Activated CD4-positive, CD25-positive, alpha-beta regulatory T cell treated with anti-CD3 and anti-CD28 coated beads, Interleukin-2, amount 50 U/mL, for 16 hours (primary cell): Measurements from ENCODE around the gene CYP4F3.
"Not testable (repeated sequence)": the region's sequence is repeated elsewhere in the genome, so short reads cannot be mapped to it uniquely, and the experiment has no call there.

Experiments used
- DNase-seq: peaks from one replicate; pipeline ENCODE4 v3.0.0-alpha.2; 2020; ENCODE audit warnings: low read depth, low spot score

Gene CYP4F3

DNA sequence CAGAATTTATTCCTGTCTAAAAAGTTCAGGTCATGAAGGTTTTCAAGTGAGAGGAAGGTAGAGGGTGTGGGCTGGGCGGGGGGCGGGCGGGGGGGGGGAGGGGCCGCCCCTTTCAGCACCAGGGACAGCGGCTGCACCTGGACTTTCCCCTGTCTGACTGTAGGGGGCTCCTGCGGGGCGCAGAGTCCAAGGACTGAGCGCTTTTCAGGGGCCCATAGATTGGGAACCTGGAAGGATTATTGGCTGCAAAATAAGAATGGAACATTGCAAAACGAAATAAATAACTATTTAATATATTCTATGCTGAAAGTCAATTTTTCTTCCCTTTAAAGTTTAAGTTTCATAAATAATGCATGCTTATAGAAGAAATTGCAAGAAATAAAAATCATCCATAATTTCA lies 8.9 kb upstream of the CYP4F3 start:
- DNase-seq, result no peak

DNA sequence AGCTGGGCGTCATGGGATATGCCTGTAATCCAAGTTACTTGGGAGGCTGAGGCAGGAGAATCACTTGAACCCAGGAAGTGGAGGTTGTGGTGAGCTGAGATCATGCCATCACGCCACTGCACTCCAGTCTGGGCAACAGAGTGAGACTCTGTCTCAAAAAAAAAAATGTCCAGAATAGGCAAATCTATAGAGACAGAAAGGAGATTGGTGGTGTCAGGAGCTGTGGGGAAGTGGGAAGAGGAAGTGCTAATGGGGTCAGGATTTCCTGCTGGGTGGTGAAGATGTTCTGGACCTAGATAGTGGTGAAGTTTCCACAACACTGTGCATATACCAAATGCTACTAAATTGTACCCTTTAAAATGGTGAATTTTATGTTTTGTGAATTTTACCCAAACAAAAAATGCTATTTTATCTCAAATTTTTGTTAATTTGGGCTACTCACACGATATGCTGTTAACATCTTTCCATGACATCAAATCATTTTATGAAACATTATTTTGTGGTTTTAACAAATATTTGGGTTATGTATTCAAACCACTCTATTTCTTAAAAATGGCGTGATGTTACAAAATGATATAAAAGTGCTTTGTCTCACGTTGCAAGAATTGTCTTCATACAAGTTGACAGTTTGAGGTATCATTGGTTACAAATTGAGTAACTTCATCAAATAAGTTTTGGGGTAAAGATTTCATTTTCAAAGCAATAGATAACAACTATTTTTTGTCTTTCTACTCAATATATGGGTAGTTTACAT lies 7.4 kb upstream of the CYP4F3 start:
- DNase-seq, result no peak

DNA sequence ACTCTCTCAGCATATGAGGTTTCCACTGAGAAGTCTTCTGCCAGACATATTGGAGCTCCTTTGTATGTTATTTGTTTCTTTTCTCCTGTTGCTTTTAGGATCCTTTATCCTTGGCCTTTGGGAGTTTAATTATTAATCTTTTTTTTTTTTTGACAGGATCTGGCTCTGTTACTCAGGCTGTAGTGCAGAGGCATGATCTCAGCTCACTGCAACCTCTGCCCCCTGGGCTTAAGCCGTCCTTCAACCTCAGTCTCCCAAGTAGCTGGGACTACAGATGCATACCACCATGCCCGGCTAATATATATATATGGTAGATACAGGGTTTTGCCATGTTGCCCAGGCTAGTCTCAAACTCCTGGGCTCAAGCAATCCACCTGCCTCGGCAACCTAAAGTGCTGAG lies 6.6 kb upstream of the CYP4F3 start:
- DNase-seq, result no peak

GRCh38 chr19:15635016-15635805 lies 5.5 kb upstream of the CYP4F3 start:
- no peak for DNase-seq

- no peak for DNase-seq
Measured at GRCh38 chr19:15636026-15636425, 4.7 kb upstream of the CYP4F3 start.

- no peak for DNase-seq
Measured at GRCh38 chr19:15639596-15639995, 1.1 kb upstream of the CYP4F3 start.

GRCh38 chr19:15640904-15641597 lies 354 bp downstream of the CYP4F3 start:
- no peak for DNase-seq

DNA sequence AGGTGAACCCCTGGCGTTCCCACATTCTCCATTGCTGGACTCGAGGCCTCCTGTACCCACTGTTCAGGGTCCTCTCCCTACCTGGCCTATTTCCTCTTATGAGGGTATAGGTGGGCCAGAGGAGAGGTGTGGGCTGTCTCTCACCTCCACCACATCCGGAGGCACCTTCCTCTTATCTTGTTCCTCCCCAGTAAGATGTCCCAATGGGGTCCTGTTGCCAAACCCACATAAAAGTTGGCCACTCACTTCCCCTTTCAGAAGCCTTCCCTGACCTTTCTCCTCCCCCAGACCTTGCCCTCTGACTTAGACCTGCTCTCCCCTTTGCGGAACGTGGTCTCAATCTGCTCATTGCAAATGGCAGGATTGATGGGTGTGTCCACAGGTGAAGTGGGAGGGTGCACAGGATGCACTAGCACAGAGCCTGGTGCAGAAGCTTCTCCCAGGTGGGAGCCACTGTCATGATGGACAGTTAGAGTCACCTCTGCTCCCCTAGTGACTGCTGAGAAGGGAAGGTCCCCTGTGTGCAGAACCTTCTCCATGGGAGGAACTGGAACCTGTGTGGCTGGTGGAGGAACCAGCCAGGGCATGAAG lies 1.3 kb downstream of the CYP4F3 start:
- no peak for DNase-seq

GRCh38 chr19:15642807-15643206 lies 2.1 kb downstream of the CYP4F3 start:
- DNase-seq, result no peak

- no peak for DNase-seq
Measured at GRCh38 chr19:15643387-15643786, 2.7 kb downstream of the CYP4F3 start.

DNA sequence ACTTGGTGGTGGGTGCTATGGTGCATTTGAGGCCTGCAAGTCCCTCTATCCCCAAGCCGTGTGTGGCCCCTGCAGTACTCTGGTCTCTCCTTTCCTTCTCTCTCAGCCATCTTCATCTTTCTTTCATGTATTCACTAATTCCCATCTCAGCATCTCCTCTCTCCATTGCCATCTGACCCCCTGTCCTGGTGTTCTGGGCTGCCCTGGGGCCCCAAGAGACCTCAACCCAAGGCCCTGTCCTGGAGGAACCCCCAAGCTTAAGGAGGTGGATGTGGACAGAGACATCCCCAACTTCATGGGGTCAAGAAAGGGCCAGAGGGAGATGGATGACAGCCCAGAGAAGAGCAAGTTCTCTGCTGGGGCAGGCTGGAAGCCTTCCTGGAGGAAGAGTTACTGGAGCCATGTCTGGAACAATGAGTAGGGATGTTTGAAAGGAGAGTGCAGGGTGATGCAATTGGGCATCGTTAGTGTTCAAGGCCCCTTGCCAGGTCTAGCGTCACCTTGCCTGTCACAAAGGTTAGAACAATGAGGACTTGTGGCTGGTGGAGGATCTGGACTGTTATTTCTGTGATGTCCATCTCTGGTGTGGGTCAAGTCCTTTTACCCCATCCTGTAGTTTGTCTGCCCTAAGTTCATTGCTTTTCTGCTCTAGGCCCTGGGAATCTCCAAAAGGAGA lies 3.5 kb downstream of the CYP4F3 start:
- DNase-seq, result no peak

- no peak for DNase-seq
Measured at GRCh38 chr19:15644816-15645215, 4.1 kb downstream of the CYP4F3 start.

DNA sequence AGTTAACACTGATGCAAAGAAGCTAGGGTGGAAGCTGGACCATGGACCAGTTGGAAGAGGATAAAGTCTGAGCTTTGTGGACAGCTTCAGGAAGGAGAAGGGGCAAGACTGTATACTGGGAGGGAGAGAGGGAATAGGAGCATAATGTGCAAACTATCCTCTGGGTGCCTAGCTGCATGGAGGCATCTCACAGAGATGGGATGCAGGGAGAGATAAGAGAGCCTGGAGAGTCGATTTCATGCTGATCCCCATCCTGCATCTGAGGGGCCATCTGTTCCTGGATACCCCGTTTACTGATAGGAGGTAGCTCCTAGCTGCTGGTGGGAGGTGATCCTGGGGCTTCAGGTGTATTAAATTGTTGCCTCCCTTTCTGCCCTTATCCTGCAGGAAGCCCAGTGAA lies 8.8 kb downstream of the CYP4F3 start:
- no peak for DNase-seq

- DNase-seq, result not testable (repeated sequence)
Measured at GRCh38 chr19:15650123-15650522, 9.4 kb downstream of the CYP4F3 start.

GRCh38 chr19:15651791-15652190 lies 11.1 kb downstream of the CYP4F3 start:
- DNase-seq, result no peak

DNA sequence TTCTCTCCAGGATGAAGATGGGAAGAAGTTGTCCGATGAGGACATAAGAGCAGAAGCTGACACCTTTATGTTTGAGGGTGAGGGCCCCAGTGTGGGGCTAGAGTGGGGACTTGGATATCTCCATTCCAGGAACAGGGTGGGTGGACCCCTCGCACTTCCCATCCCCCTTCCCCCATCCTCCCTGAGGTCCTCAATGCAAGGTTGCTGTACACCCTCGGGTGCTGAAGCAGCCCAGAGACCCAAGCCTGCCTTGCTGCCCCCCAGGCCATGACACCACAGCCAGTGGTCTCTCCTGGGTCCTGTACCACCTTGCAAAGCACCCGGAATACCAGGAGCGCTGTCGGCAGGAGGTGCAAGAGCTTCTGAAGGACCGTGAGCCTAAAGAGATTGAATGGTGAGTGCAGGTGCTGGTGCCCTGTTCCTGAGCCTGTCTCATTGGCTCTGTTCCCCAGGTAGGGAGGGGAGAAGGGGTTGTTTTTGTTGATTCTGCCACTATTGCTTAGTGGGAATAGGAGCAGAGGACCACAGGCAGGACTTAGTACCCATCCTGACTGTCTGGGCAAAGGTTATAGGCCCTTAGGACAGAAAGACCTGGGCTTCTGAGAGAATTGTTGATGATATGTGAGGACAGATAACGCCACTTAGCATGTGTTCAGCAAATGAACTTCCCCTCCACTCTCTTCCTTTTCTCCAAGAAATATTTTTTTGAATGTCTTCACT lies 12.0 kb downstream of the CYP4F3 start:
- no peak for DNase-seq

- DNase-seq, result no peak
Measured at GRCh38 chr19:15656467-15656866, 15.8 kb downstream of the CYP4F3 start.

GRCh38 chr19:15663247-15663646 lies 22.6 kb downstream of the CYP4F3 start:
- no peak for DNase-seq

GRCh38 chr19:15666186-15666585 lies 25.5 kb downstream of the CYP4F3 start:
- no peak for DNase-seq

- no peak for DNase-seq
Measured at GRCh38 chr19:15666883-15667282, 26.2 kb downstream of the CYP4F3 start.

DNA sequence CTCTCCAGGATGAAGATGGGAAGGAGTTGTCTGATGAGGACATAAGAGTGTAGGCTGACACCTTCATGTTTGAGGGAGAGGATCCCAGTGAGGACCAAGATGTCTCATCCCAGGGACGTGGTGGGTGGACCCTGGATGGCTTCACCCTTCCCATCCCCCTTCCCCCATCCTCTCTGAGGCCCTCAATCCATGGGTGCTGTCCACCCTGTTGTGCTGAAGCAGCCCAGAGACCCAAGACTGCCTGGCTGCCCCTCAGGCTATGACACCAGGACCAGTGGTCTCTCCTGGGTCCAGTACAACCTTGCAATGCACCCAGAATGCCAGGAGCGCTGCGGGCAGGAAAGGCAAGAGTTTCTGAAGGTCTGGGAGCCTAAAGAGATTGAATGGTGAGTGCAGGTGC lies 28.7 kb downstream of the CYP4F3 start:
- no peak for DNase-seq
